Measurements from ENCODE around the gene DTNBP1.

DNA sequence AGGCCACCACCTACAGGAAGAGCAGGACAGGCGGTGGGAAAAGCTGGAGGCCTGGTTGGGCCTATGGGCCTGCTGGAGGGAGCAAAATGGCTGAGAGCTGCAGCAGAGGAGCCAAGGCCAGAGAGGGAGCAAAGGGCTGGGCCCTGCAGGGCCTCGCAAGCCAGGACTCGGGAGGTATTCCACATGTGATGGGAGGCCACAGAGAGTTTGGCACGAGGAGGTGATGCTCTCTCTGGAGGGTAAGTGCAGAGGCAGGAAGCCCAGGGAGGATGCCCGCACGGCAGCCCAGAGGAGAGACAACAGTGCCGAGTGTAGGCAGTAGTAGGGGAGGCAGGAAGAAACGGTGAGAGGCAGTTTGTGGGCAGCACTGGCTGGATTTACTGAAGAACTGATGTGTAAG, 85.7 kb downstream of the DTNBP1 start:
- TF ChIP-seq YY1 (IDR thresholded peaks at IDR 0.05; ENCODE audit: insufficient read depth, insufficient read length) (no peak), SUZ12 (IDR thresholded peaks at IDR 0.05; ENCODE audit: extremely low read depth, insufficient read depth, insufficient read length) (no peak)

Data from NT2/D1 (cell line).